HUES64 (cell line): ENCODE data around the gene BAIAP2.

Experiments
- H3K27ac ChIP-seq: 2 replicates; pipeline ENCODE4 v1.7.0; 2013; ENCODE audit warnings: low read depth, low read length, inconsistent platforms
- H3K27me3 ChIP-seq: 2 replicates; pipeline ENCODE4 v1.6.1; 2013; ENCODE audit warnings: mild to moderate bottlenecking, low read length; ENCODE audit not compliant: insufficient read depth
- H3K36me3 ChIP-seq: 2 replicates; pipeline ENCODE4 v1.6.1; 2013; ENCODE audit warnings: mild to moderate bottlenecking, low read length; ENCODE audit not compliant: insufficient read depth
- H3K4me1 ChIP-seq: 2 replicates; pipeline ENCODE4 v1.6.1; 2013; ENCODE audit warnings: mild to moderate bottlenecking, low read length, moderate library complexity; ENCODE audit not compliant: insufficient read depth
- H3K4me3 ChIP-seq: 2 replicates; pipeline ENCODE4 v1.5.1; 2013; ENCODE audit warnings: mild to moderate bottlenecking, low read length, moderate library complexity
- H3K9ac ChIP-seq: 2 replicates; pipeline ENCODE4 v1.6.1; 2013; ENCODE audit warnings: mild to moderate bottlenecking, low read depth, low read length
- H3K9me3 ChIP-seq: 2 replicates; pipeline ENCODE4 v1.6.1; 2013; ENCODE audit warnings: low read depth, low read length; ENCODE audit not compliant: insufficient read depth
- WGBS: fragments of 150-250, 120-280 bp; methylation state at CpG from one replicate; pipeline ENCODE4 v1.1.7; 2013; ENCODE audit warnings: missing lambda C conversion rate; 5-methylcytosine and 5-hydroxymethylcytosine counted together

Gene BAIAP2

DNA sequence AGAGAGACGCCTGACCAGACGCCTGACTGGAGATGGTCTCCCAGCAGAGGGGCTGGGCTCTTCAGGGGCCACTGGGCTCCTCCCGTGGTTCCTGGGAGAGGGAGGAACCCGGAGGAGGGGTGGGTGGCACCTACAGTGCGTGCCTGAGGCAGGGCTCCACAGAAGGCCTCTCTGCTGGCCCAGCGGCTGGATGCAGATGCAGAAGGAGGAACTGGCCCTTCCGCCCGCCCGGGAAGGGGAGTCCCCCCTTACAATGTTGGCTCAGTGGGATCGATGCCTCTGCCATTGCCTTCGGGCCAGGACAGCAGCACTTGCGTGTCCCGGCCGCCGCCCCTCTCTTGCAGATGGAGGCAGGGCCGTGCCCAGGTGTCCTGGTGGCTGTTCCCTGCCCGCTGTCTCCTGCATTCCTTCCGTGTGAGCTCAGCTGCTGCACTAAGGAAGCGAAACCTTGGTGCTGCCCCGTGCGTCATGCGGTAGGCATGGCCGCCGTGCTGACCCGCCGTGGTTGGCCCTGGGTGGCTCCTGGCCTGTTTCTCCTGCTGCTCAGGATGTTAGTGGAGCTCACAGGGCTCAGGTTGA, 15.1 kb downstream of the BAIAP2 start:
- no peaks in the 10 kb centered on the region for H3K9me3 ChIP-seq
- WGBS = 91% methylated on average over 26 of the region's 26 CpGs
- 0 out of 2 replicates have a peak, but pooled peaks cover 3% of the 10 kb centered on the region for H3K36me3 ChIP-seq
- H3K9ac ChIP-seq = no peak overlapping the region
- H3K4me1 ChIP-seq = 0 out of 2 replicates have a peak, but pooled peaks cover 3% of the 10 kb centered on the region
- H3K27me3 ChIP-seq = no peaks in the 10 kb centered on the region
- H3K27ac ChIP-seq = no peak overlapping the region
- H3K4me3 ChIP-seq = no peak overlapping the region

- Histone ChIP-seq H3K4me1 (0 out of 2 replicates have a peak, but pooled peaks cover 3% of the 10 kb centered on the region), H3K9ac (no peak overlapping the region), H3K27ac (no peak overlapping the region), H3K27me3 (no peaks in the 10 kb centered on the region), H3K36me3 (0 out of 2 replicates have a peak, but pooled peaks cover 3% of the 10 kb centered on the region), H3K4me3 (no peak overlapping the region), H3K9me3 (no peaks in the 10 kb centered on the region)
- WGBS = 94% methylated on average over 32 of the region's 32 CpGs
Observed at GRCh38 chr17:81050645-81051625, 16.0 kb downstream of the BAIAP2 start.

DNA sequence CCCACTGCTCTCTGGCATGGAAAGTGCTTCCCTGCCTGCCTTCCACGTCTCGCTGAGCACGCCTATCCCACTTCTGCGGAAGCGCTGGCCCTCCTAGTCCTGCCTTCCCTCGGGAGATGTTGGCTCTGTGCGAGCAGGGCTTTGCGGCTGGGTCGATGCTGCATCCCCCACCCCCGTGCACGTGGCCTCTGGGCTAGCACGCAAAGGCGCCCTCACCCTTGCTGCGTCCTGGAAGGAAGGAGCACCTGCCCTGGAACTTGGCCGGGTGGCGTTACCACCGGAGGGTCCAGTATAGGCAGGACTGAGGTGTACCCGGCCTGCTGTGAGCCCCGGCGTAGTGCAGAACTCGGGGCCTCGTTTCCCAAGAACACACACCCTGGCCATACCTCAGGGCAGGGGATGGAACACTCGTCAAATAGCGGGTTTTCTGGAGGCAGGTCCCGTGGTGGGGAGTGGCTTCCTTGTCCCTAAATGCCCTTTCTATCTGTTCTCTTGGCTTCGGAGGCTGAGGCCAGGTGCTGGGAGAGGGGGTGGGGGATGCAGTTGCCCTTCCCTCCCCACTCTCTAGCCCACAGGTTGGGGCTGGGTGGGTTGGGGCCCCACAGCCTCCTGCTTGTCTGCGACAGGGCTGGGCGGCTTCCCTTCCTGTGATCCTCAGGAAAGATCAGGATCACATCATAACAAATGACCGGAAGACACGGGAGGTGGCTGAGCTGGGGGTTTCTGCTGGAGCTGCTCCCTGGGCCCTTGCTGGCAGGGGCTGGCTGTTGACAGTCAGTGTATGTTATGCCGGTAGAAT, 17.4 kb downstream of the BAIAP2 start:
- H3K4me1 ChIP-seq = 0 out of 2 replicates have a peak, but pooled peaks cover 3% of the 10 kb centered on the region
- H3K27ac ChIP-seq = no peak overlapping the region; the same call in 1 of the 2 replicates
- no peaks in the 10 kb centered on the region for H3K27me3 ChIP-seq
- no peaks in the 10 kb centered on the region for H3K9me3 ChIP-seq
- H3K9ac ChIP-seq = peak overlapping the region; percentile 17; the same call in 1 of the 2 replicates
- H3K4me3 ChIP-seq = no peak overlapping the region
- 0 out of 2 replicates have a peak, but pooled peaks cover 3% of the 10 kb centered on the region for H3K36me3 ChIP-seq
- WGBS = 80% methylated on average over 30 of the region's 31 CpGs

- 0 out of 2 replicates have a peak, but pooled peaks cover 3% of the 10 kb centered on the region for H3K36me3 ChIP-seq
- H3K9ac ChIP-seq = no peak overlapping the region
- WGBS = 80% methylated on average over 34 of the region's 42 CpGs
- H3K27me3 ChIP-seq = no peaks in the 10 kb centered on the region
- no peak overlapping the region for H3K4me3 ChIP-seq
- no peaks in the 10 kb centered on the region for H3K9me3 ChIP-seq
- no peak overlapping the region for H3K27ac ChIP-seq
- 0 out of 2 replicates have a peak, but pooled peaks cover 3% of the 10 kb centered on the region for H3K4me1 ChIP-seq
Observed at GRCh38 chr17:81053041-81053970, 18.4 kb downstream of the BAIAP2 start.

DNA sequence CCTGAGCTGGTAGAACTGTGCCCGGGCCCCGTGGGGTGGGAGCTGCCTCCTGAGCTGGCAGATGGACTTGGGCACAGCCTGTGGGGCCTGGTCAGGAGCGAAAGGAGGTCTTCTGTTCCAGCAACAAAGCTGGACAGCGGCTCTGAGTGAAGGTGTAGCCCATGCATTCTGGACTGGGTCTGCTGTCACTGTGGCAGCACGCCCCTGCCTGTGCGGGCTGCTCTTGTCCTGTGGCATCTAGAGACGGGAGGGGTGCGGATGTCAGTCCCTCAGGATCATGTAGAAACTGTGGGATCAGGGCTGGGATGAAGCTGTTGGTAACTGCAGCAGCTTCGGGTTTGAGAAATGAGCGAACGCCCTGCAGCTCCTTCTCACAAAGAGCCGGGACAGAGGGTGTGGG, 19.4 kb downstream of the BAIAP2 start:
- Histone ChIP-seq H3K27ac (no peak overlapping the region), H3K9ac (no peak overlapping the region), H3K4me3 (no peak overlapping the region), H3K9me3 (no peaks in the 10 kb centered on the region), H3K36me3 (0 out of 2 replicates have a peak, but pooled peaks cover 3% of the 10 kb centered on the region), H3K27me3 (no peaks in the 10 kb centered on the region), H3K4me1 (0 out of 2 replicates have a peak, but pooled peaks cover 3% of the 10 kb centered on the region)
- WGBS = 92% methylated on average over 12 of the region's 12 CpGs

DNA sequence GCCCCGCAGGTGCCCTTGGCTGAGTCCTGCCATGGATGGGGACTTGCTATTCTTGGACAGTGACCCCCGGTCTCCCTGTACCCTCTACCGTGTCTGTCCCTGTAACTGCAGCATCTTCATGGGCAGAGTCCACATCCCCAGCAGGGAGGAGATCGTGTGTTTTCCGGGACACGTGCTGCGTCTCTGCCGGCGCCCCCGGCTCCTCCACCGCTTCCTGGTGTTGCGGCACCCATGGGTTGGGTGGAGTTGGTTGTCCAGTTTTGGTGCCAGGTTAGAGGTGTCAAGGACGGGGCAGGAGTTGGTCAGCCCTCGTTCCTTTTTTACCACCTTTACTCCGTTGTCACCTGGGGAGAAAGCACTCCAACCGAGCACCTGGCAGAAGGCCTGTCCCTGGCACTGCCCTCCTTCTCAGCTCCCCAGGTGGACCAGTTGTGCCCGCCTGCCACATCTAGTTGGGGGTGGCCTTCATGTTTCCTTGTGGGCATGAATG, 20.0 kb downstream of the BAIAP2 start:
- 93% methylated on average over 17 of the region's 17 CpGs for WGBS
- H3K4me3 ChIP-seq = no peak overlapping the region
- H3K4me1 ChIP-seq = 0 out of 2 replicates have a peak, but pooled peaks cover 3% of the 10 kb centered on the region
- no peak overlapping the region for H3K27ac ChIP-seq
- no peaks in the 10 kb centered on the region for H3K9me3 ChIP-seq
- H3K27me3 ChIP-seq = no peaks in the 10 kb centered on the region
- H3K36me3 ChIP-seq = 0 out of 2 replicates have a peak, but pooled peaks cover 3% of the 10 kb centered on the region
- H3K9ac ChIP-seq = no peak overlapping the region

DNA sequence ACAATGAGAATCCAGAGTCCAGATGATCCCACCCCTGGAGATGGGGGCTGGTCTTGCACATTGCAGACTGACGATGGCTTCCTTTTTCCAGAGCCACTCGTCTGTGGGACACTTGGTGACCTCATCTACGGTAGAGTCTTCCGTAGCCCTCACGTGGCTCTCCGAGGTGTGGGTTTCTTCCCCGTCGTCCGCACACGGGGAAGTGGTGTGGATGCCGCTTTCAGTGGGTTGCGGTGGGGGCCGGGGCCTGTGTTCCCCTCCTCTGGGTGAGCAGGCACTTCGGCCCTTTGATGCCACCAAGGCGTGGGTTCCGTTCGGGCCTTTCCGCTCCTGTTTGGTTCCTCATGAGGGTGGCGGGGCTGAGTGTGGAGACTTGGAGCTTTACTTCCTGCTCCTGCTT, 21.4 kb downstream of the BAIAP2 start:
- 0 out of 2 replicates have a peak, but pooled peaks cover 3% of the 10 kb centered on the region for H3K4me1 ChIP-seq
- H3K4me3 ChIP-seq = no peak overlapping the region
- H3K27me3 ChIP-seq = no peaks in the 10 kb centered on the region
- no peaks in the 10 kb centered on the region for H3K9me3 ChIP-seq
- WGBS = 91% methylated on average over 19 of the region's 19 CpGs
- H3K36me3 ChIP-seq = peaks cover 3% of the 10 kb centered on the region; the same call in 1 of the 2 replicates
- H3K9ac ChIP-seq = no peak overlapping the region
- H3K27ac ChIP-seq = no peak overlapping the region

DNA sequence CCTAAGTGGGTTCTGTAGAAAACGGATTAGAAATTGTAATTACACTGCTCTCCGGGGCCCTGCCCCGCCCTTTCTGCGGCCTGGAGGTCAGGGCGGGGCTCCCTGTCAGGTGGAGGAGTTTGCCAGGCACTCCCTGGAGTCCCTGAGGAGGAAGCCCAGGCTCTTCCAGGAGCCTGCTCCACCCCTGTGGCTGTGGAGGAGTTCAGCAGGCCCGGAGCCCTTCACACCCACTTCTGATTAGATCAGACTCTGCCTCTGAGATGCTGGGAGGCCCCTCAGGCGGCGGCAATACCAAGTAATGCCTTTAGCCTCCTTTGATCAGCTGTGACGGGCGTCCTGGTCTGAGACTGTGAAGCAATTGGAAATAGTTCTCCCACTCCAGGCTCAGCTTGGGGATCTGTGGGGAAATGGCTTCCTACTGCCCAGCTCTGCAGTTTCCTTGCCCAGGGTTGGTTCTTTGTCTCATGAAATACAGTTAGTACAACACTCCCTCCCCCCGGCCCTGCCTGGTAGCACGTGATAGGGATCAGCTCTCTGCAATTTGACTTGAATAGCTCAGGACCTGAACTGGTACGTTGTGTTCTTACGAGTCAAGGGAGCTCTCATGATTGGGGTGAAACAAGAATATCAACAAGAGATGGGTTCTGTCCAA, 22.3 kb downstream of the BAIAP2 start:
- Histone ChIP-seq H3K9me3 (no peaks in the 10 kb centered on the region), H3K27me3 (no peaks in the 10 kb centered on the region), H3K9ac (no peak overlapping the region), H3K4me1 (no peaks in the 10 kb centered on the region), H3K4me3 (no peak overlapping the region), H3K27ac (no peak overlapping the region), H3K36me3 (peaks cover 3% of the 10 kb centered on the region; the same call in 1 of the 2 replicates)
- 64% methylated on average over 14 of the region's 14 CpGs for WGBS

GRCh38 chr17:81057777-81058176, 22.8 kb downstream of the BAIAP2 start:
- Histone ChIP-seq H3K4me3 (no peak overlapping the region), H3K4me1 (no peaks in the 10 kb centered on the region), H3K36me3 (peaks cover 3% of the 10 kb centered on the region; the same call in 1 of the 2 replicates), H3K27me3 (no peaks in the 10 kb centered on the region), H3K27ac (no peak overlapping the region), H3K9ac (no peak overlapping the region), H3K9me3 (no peaks in the 10 kb centered on the region)
- 89% methylated on average over 12 of the region's 12 CpGs for WGBS
